ENCODE measurements around the gene NR3C1. TPM values are rescaled to one million over a fixed set of nuclear protein-coding genes. Genes with fewer than 3 reads are reported as not detected.

NR3C1 gene
- total RNA-seq, 2 donors from 2014 or later: 67.8 to 73.5 TPM

DNA sequence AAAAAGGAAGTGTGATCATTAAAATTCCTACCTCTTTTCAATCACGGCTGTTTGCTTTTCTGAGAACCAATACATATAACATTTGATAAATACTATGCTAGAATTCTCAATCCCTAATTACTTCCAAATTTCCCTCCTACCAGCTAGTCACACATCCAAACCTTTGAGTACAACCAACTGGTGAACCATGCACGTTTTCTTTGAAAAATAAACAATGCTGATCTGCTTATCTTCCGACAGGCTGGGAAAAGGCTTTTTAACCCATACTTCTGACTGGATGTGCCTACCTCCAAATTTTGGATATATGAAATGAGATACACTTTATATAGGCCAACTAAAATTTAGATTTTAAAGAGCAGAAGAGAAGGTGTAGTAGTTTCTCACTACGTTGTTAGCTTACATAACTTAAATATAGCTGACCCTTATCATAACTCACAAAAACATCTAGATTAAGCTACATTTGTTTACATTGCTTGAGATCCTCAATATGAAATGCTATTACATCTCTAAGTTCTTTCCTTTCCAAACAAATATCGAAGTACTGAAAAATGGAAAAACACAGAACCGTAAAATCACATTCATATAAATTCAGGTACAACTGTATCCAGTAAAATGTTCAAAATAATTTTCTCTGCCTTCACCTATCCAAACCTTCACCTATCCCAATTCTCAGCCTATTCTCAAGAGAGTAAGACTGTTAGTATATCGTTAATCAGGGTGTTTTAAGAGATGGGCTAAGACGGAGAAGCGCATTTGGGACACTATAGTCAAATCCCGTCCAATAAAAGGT is 2.1 kb downstream of the NR3C1 start:
- intact Hi-C loops (cut with DNase I): loop anchor here (10.0 kb wide), 4 partner anchors 247 to 477 kb away; no protein-coding TSS in a partner anchor

DNA sequence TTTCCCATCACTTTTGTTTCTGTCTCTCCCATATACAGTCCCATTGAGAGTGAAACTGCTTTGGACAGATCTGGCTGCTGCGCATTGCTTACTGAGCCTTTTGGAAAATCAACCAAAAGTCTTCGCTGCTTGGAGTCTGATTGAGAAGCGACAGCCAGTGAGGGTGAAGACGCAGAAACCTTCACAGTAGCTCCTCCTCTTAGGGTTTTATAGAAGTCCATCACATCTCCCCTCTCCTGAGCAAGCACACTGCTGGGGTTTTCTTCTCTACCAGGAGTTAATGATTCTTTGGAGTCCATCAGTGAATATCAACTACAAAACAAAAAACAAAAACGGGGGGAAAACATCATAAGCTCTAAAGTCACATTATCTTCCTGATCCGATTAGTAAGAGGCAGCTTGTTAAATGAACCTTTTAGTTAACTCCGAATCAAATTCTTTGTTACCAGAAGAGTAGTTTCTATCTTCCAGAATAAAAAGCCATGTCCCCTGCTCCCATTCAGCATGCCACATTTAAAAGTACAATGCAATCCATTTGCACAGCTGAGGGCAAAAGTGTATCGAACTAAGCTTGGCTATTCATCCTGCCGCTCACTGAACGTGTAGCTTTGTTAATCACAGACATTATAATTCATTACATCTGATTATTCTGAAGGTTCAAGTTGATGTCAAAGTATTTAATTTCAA is 2.8 kb downstream of the NR3C1 start:
- intact Hi-C loops (cut with DNase I): loop anchor here (10.0 kb wide), 4 partner anchors 246 to 476 kb away; no protein-coding TSS in a partner anchor
- no peak for DNase-seq (ENCODE audit: low spot score)

More for the DNA sequence above, 2.1 kb downstream of the NR3C1 start:
- DNase-seq (ENCODE audit: low spot score): no peak

DNA sequence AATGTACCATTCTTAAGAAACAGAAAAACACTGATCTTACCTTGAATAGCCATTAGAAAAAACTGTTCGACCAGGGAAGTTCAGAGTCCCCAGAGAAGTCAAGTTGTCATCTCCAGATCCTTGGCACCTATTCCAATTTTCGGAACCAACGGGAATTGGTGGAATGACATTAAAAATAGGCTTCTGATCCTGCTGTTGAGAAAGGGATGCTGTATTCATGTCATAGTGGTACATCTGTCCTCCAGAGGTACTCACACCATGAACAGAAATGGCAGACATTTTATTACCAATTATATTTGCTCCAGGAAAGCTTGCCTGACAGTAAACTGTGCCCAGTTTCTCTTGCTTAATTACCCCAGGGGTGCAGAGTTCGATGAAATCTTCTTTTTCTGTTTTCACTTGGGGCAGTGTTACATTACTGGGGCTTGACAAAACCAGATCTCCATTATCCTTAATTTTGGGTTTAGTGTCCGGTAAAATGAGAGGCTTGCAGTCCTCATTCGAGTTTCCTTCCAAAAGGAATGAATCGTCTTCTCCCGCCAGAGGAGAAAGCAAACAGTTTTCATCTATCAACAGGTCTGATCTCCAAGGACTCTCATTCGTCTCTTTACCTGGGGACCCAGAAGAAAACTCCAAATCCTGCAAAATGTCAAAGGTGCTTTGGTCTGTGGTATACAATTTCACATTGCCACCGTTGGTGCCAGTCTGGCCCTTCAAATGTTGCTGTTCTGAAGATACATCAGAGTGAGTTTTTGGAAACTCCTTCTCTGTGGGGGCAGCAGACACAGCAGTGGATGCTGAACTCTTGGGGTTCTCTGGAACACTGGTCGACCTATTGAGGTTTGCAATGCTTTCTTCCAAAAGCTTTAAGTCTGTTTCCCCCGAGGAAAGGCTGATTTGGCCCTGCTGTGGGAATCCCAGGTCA is 3.6 kb downstream of the NR3C1 start:
- DNase-seq (ENCODE audit: low spot score): no peak
- intact Hi-C loops (cut with DNase I): loop anchor here (10.0 kb wide), 4 partner anchors 245 to 475 kb away; no protein-coding TSS in a partner anchor

DNA sequence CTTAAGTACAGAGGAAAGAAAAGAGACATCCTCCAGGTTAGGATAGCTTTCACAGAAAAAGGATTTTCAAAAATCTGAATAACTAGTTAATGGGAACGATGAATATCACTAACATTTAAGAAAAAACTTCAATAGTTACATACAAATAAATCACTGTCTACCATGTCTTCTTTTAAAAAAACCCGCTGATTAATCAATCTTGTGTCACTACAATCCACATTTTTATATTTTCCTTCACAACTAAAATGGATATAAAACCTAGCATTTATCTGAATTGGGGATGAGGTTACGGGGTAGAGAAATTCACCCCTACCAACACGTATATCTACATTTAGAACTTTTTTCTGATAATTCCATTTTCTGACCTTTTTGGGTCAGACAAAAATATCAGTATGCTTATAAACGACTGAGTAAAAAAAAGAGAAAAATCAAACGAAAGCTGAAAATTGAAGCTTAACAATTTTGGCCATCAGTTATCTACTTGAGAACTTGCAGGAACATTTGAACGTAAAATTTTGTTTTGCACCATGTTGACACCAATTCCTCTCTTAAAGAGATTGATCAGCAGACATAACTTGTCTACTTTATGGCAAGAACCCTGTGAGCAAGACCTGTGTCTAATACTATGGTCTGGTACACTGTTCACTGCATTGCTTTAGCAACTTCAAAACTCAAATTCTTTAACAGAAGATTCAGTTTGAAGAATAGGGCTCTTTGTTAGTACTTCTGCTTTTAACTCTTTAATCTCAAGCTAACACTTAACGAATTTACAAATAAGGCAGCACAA is 4.8 kb downstream of the NR3C1 start:
- intact Hi-C loops (cut with DNase I): no loop called here

DNA sequence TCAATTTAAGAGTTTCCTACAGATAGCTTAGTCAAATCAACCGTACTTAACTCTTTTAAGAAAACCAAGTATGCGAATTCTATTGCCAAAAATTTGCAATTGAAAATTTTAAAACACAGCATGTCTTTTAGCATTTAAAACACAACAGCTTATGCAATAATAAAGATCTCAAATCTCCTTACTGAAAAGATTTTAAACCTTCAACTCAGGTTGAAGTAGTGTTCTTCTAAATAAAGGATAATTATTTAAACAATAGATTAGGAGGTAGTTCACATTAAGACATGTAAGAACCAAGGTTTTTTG is 5.5 kb downstream of the NR3C1 start:
- no peak for DNase-seq (ENCODE audit: low spot score)
- intact Hi-C loops (cut with DNase I): no loop called here

More for the DNA sequence above, 4.8 kb downstream of the NR3C1 start:
- DNase-seq (ENCODE audit: low spot score): no peak

DNA sequence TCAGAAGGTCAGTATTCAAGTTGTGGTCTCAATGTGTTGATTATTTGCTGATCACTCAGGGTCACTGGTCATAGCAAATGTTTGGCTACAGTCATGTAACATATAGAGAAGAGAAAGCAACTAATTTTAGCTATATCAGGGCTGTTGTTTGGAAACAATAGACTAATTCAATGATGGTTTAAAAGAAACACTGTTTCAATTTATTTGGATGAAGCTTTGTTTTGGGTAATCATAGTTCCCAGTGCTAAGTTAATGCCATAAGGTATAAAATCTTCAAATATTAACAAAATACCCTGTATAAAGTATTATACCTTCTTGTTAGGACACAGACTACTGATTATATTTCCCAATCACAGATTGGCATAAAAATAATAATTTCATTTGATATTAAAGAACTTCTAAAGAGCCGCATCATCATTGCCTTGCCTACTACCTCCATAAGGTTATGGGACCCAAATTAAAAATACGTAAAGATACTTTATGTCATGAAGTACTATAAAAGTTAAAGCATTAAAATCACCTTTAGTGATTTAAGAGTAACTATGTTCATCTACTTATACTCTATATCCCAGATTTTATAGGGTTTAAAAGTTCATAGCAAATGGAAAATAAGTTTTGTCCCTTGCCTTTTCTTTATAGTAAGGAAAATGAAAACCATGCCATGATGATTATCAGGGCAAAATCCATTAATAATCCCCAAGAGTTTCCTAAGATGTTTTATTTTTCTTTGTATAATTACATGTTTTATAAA is 6.0 kb downstream of the NR3C1 start:
- no peak for DNase-seq (ENCODE audit: low spot score)
- intact Hi-C loops (cut with DNase I): no loop called here

DNA sequence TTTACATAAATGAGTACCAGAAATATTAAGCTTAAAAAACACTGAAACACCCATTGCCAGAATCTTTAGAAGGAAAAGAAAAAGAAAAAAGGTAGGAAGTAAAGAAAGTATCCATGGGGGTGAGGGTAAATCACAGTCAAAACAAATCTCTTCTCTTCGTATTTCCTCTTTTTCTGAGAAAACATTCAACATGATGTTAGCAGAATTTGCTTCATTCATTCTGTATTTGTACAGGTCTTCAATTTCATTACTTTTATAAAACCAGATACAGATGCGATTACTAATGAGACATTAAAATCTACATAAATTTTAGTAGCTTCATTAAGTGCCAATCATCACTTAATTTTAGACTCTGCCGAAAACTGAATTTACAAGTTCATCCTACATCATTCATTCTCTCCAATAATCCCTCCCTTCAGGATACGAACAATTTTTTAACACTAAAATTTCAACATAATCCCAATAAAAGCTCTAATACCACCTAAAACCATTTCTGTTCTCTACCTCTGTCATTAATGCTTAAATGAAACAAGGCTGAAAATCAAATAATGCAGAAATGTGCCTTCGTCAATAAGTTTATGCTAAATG is 7.0 kb downstream of the NR3C1 start:
- DNase-seq (ENCODE audit: low spot score): no peak
- intact Hi-C loops (cut with DNase I): no loop called here

DNA sequence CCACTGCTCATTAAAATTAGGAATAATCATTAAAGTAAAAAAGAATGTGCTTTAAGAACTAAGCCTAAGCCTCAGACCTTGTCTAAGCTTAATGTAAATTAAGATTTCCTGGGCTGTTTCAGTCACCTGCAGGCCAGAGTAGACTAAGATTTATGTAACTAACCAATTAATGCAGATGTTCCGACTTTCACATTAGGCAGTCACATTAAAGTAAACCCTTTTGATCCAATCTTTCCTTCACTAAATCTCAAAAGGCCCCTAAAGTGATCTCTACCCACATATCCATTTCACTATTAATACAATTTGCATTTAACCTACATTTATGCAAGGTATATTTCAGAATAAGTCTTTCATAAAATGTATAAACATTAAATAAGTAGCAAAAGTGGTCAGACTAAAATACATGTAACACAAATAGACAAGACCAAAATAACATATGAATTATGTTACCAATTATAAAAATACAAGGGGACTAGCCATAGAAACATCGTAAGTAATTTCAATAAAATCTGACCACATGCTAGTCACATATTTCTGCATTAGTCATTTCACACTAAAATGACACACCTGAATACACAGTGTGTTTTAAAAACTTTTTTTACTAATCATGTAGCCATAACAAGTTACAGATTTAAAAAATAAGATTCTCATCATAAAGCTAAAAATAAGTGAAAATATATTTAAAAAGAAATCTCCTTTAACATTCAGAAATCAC is 7.7 kb downstream of the NR3C1 start:
- DNase-seq (ENCODE audit: low spot score): no peak
- intact Hi-C loops (cut with DNase I): no loop called here

DNA sequence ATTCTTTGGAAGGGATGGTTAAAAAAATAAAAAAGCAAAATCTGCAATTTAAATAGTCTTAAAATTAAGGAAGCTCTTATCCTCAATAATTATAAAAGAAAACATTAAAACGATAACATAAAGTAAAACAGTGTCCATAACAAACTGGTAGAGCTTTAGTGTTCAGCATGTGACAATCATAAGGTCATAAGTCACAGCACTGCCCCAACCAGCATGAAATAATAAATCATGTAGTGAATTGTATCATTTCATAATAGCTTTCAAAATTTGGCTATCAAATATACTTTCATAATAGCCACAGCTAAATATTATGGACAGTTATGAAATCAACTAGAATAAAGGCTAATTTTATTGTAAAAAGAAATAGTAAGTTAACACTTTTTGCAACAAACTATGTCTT is 10.0 kb downstream of the NR3C1 start:
- intact Hi-C loops (cut with DNase I): no loop called here
- no peak for DNase-seq (ENCODE audit: low spot score)

DNA sequence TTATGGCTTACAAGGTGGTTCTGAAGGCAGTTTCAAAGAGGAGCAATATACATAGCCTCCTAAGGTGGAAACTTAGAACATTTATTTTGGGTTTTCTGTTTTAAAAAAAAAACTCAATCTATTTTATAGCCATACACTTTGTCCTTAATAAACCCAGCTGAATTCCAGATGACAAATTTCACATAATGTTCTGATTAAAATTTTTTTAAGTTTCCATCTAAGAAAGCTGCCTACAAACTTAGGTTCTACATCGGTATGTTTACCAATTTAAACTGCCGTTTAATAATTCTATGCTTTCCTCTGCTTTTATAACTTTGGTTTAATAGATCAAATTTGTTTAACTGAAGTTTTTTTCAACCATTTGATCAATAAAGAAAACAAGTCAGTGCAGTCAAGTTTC is 12.5 kb downstream of the NR3C1 start:
- intact Hi-C loops (cut with DNase I): no loop called here
- DNase-seq (ENCODE audit: low spot score): no peak

DNA sequence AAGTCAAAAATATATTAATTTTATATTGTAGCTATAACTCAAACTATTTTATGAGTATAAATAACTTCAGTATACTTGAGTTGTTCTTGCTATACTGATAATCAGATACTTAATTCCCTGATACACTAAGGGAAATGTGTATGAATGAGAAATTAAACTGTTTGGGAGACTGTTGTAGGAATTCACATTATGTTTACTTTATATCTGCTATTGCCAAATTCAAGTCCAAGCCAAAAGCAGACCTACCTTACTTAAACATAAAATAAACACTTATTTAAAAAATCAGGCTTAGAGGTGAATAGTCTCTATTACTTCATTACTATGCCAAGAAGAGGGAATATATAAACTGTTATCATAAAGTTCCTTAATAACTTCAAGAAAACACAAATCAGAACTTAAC is 13.2 kb downstream of the NR3C1 start:
- intact Hi-C loops (cut with DNase I): no loop called here
- no peak for DNase-seq (ENCODE audit: low spot score)

DNA sequence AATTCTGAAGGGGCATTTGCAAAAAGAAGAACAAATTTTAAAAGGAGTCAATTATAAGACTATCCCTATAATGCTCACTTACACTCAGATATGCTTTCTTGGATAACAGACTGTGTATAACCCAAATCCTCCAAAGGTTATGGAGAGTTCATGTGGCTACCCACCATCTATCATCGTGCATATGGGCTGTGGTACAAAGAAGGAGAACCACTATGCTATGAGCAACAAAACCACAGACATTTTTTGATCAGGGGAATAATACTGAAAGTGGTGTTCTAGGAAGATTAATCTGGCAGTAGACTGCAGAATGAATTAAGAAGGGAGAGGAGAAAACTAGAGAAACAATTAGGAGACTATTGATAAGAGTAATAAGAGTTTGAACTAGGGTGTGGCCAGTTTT is 16.8 kb downstream of the NR3C1 start:
- intact Hi-C loops (cut with DNase I): no loop called here

DNA sequence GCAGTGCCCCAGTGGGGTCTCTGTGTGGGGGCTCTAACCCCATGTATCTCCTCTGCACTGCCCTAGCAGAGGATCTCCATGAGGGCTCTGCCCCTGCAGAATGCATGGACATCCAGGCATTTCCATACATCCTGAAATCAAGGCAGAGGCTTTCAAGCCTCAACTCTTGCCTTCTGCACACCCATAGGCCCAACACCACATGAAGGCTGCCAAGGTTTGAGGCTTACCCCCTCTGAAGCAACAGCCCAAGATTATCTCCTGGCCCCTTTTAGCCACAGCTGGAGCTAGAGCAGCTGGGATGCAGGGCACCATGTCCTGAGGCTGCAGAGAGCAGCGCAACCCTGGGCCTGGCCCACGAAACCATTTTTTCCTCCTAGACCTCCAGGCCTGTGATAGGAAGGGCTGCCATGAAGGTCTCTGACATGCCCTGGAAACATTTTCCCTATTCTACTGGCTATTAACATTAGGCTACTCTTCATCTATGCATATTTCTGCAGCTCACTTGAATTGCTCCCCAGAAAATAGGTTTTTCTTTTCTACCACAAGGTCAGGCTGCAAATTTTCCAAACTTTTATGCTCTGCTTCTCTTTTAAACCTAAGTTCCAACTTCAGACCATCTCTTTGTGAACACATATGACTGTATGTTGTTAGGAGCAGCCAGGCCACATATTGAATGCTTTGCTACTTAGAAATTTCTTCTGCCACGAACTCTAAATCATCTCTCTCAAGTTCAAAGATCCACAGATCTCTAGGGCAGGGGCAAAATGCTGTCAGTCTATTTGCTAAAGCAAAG is 18.4 kb downstream of the NR3C1 start:
- intact Hi-C loops (cut with DNase I): no loop called here

More for the DNA sequence above, 16.8 kb downstream of the NR3C1 start:
- DNase-seq (ENCODE audit: low spot score): no peak

DNA sequence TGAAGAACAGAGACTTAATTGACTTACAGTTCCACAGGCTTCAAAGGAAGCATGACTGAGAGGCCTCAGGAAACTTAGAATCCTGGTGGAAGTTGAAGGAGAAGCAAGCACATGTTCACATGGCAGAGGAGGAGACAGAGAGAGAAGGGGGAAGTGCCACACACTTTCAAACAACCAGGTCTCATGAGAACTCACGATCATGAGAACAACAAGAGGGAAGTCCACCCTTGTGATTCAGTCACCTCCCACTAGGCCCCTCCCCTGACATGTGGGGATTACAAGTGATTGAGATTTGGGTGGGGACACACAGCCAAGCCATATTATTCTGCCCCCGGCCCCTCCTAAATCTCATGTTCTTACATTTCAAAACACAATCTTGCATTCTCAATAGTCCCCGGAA is 19.5 kb downstream of the NR3C1 start:
- intact Hi-C loops (cut with DNase I): no loop called here
- no peak for DNase-seq (ENCODE audit: low spot score)

More for the DNA sequence above, 18.4 kb downstream of the NR3C1 start:
- no peak for DNase-seq (ENCODE audit: low spot score)

DNA sequence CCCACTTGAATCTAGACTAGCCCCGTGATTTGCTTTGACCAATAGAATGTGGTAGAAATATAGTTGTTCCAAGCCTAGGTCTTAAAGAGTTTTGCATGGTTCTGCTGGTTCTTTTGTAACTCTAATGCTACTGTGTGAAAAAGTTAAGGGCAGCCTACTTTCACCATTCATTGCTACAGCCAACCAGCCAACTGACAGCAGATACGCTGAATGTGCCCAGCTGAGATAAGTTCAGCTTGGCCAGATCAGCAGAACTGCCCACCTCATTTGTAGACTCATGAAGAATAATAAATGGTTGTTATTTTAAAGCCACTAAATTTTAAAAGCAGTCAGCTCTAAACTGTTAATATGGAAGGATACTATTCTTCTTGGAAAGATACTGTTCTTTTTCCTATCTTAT is 23.9 kb downstream of the NR3C1 start:
- intact Hi-C loops (cut with DNase I): no loop called here
- DNase-seq (ENCODE audit: low spot score): no peak

DNA sequence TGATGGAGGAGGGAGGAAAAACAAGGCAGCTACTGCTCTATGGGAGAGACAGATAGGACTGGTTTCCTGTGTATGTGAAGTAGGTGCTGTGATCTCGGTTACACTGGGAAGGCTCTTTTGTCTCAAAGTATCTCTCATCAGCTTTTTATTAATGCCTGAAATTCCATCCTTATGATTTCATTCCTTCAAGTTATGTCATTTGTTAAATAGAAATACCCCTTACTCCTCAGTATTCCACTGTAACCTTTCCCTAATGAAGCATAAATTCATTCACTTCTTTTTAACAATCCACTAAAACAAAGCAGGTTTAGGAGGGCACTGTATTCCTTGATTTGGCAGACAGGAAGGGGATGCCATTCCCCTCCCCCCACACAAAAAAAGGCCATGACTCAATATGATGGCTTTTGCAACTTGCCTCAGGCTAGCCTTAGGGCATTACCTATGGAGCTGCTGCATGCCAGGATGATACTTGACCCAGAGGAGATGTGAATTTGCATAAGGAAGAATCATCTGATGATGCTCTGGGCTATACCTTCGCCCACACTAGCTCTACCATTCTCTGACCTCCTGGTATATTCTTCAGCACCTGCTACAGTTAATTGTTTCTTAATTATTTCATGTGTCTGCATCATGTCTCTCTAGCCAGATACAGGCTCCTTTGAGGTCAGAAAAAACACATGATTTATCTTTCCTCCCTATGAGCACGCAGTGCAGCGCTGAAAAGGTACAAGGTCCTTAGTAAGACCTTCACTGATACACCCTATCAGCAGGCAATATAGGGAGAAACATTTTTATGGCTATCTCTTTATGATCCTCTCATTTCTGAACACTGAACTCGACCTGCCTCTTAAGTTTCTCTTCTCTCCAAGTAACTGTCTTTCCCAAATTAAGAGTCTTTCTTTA is 26.3 kb downstream of the NR3C1 start:
- no peak for DNase-seq (ENCODE audit: low spot score)
- intact Hi-C loops (cut with DNase I): no loop called here
